ENCODE data around the gene DDN.

DDN gene

DNA sequence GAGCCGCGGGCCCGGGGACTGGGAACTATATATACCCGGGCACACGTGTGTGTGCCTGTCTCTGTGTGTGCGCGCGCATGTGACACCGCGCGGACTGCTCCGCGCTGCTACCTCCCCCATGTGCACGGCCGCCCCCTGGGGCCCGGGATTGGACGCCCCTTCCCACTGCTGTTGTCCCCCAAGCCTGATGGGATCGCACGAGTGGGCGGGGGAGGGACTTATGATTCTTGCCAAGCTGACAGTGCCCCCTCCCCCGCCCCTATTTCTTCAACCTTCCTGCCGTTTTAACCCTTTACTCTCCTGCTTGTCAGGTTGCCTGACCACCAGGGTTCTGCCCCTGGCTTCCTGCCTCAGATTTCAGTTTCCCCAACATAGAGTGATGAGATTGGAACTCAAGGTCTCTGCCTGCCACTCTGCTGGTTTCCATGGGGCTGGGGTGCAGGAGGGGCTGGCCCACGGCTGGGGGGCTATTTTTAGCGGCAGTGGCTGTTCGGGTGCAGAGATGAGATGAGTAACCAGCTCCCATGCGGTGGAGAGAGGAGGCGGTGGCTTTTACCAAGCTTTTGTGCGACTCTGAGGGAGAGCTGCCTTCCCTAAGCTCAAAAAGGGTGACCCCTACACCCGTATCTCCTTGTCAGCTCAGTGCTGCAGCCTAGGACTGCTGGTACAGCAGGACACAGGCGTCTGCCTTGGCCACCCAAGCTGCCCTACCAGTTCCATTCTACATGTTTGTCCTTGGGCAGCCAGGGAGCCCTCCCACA lies at the start of gene DDN:
DDN (minus strand) TSS at position 5 of the 761 bp plus-strand sequence. CDS start 88 bp downstream, outside the sequence.
- peak; percentile 49 to 80 for DNase-seq

DNA sequence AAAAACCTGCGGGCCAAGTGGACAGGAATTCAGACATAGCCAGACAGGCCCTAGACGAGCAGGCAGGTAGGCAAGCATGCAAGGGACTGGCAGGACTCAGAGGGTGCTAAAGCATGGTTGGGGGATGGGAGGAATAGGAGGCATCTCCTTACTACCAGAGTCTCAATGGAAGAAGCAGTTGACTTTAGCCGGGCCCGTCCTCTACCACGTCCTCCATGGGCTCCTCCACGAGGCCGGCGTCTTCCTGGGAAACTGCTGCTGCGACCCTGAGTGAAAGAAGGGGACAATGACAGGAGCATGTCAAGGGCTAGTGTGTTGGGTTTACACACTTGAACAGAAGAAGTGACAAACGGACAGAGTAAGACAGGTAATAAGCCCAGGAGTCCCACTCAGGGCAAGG lies 49.8 kb upstream of the DDN start:
- no peak for DNase-seq

DNA sequence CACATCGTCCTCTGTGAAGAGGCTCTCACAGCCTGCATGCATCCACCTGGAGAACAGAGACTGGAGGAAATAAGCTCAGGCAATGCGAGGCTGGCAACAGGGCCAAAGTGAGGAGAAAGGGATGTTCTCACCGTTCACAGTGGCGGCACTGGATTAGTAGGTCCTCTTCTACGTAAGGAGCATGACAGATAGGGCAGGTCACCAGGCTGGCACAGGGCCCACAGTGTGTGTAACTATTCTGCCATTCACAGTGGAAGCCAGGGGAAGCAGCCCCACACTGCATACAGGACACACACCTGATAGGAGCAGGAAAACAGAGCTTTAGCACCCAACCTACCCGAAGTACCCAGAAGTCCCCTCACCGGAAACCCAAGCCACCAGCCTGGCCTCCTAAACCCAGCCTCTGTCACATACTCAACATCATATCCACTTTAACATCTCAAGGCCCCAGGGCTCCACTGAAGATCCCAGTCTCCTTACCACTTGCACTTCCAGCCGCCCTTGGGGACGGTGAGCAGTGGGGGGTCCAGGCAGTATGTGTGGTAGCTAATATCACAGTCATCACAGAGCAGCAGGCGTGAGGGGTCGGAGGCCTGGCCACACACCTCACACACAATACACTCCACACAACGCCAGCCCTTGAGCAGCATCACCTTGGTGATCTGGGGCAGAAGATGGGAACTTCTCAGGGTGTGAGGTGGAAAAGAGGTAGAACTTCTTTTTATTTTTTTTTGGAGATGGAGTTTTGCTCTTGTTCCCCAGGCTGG lies 47.1 kb upstream of the DDN start:
- DNase-seq = no peak

DNA sequence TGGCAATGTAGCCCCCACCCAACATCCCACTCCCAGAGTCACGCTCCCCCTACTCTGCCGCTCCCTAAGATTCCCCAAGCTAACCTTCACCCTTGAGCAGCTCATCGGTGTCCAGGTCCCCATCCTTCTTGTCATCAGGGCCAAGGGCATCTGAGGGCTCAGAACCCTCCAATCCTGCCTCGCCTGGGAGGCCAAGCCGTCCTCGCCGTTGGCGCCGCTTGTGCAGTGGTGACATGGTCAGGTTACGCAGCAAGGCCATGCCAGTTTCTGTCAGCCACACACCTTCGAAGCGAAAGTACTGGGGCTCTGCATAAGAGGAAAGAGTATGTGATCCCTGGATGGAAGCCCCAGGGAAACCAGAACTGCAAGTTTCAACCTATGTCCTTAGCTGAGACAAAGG lies 45.5 kb upstream of the DDN start:
- DNase-seq = no peak

DNA sequence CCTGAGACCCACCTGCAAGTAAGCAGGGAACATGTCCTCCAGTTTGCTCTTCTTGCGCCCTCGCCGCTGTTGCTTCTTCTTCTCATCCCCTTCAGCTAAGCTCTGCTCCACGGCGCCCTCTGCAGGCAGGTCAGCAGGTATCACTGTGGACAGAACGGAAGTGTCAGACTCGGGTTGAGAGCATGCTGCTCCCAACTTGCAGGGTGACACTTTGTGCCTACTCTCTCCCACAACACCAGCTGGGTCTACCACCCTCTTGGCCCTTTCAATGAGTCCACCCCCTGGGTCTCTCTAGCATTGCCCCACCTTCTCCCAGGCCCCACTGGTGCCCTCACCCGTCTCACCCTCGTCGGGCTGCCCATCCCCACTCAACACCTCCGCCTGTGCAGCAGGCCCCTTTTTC lies 44.7 kb upstream of the DDN start:
- DNase-seq = peak; percentile 1 to 17

DNA sequence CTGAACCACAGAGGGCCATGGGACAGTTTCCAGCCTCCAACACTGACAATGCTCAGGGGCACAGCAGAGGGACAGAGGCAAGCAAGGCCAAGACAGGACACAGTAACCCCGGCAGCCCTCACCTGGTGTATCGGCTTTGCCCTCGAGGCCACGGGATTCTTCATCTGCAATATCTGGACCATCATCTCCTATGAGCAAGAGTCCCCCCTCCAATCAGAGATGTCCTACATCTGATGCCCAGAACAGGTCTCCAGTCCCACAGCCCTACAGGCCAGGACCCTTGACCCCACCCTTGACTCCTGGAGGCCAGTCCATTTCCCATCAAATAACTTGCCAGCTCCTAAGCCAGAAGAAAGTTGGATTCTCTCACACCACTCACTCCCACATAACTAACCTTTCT lies 44.1 kb upstream of the DDN start:
- no peak for DNase-seq

DNA sequence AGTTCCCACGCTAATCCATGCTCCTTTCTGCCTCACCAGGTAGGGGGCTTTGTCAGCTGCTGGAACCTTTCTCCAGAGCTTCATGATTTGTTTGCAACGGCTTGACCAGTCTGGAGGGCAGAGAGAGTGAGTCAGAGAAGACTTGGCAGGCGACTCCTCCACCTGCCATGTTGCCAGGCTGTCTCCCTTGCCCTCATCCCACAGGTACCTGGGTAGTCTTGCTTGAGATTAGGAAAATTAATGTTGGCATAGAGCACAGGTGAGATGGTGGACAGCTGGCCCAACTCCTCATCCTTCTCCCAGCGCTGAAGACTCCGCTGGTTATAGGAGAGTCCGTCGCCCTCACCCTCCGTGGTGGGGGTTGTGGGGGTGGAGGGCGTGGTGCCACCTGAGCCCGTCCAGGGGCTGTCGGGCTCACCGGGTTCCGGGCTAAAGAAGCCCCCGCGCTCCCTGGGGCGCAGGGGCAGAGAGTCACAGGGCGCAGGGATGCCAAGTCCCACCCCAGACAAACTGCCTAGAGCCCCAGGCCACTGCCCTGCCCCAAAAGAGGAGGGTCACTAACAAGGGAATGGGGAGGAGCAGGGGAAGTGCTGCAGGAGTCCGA lies 42.8 kb upstream of the DDN start:
- no peak for DNase-seq

DNA sequence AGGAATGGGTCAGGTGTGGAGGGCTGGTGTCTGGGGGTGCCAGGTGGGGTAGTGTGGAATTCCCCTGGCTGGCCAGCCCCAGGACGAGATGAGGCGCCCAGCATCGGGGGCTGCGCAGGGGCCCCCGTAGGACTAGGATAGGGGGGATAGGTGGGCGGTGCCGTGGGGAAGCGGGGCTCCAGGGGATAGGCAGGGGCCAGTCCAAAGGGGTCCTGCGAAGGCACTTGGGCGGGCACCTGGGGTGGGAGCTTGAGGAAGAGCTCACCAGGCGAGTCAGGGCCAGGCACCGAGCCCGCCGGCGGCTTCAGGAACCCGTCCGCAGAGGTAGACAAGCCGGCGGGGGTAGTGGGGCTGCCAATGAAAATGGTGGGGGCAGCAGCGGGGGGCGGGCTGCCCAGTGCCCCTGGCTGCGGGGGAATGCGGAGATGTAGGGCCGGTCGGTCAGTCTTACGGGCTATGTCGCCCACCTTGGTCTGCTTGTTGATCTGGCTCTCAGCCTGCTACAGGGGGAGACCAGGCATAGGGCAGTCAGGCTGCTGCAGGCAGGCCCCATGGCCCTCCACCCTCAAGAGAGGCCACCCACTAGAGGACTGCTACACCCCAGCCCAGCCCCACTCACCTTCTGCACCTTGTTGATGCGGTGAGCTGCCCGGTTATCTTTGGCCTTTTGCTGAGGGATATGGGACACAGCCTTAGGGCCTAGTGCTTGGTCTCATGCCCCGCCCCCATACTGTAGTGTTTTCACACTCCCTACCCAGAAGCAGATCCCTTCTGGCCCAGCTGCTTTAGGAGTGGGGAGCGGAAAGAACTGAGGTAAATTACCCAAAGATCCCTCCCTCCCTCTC lies 42.1 kb upstream of the DDN start:
- no peak for DNase-seq

DNA sequence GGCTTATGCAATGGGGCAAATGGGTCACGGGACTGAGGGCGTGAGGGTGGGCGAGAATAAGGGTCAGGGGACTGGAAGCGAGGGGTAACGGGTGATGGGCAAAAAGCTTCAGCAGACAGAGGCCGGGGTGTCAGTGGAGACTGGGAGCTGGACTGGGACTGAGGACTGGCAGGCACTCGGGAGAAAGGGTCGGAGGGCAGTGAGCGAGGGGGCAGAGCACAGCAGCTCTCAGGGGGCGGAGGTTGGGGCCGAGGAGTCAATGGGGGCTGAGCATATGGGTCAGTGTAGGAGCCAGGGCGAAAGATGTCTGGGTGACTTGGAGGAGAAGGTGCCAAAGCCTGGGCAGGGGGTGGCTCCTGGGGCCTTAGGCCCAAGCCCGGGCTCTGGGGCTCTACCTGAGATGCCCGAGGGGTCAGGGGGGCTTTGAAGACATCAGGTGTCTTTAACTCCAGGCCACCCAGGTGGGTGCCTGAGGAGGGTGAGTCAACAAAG lies 41.2 kb upstream of the DDN start:
- DNase-seq = no peak

DNA sequence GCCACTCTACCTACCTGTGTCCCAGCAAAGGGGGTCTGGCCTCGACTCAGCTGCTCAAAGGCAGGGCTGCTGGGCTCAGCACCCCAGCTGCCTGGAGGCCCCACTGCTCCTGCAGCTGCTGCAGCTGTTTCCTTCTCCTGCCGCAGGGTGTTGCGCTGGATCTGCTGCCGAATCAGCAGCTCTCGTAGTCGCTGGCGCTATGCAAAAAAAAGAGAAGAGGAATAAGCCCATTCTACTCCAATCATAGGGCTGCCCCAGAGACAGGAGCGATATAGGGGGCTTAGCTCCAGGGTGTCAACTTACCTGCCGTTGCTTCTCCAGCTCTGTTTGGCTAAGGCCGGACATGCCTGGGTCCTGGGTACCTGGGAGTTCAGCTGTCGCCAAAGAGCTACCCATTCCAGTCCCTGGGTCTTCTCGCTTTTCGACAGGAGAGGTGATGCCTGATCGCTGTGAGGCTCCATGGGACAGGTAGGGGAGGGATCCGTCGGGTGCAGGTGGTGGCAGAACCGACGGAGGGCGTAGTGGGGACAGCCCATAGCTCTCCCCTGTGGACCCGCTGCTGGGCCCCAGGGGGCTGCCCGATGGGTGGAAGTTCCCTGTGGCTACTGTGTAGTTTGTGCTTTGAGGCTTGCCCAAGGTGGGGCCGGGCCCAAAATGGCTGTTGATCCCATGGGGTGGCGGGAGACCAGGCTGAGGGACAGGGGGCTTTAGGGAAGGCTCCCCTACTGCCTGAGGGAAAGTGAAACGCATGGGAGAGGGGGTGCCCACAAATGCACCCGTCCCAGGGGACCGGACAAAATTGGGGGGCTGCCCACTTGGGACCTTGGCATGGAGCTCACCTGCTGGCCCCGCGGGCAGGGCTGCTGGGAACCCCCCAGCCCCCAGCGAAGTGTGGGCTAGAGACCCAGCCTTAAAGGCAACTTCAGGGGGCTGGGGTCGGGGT lies 40.5 kb upstream of the DDN start:
- no peak for DNase-seq

DNA sequence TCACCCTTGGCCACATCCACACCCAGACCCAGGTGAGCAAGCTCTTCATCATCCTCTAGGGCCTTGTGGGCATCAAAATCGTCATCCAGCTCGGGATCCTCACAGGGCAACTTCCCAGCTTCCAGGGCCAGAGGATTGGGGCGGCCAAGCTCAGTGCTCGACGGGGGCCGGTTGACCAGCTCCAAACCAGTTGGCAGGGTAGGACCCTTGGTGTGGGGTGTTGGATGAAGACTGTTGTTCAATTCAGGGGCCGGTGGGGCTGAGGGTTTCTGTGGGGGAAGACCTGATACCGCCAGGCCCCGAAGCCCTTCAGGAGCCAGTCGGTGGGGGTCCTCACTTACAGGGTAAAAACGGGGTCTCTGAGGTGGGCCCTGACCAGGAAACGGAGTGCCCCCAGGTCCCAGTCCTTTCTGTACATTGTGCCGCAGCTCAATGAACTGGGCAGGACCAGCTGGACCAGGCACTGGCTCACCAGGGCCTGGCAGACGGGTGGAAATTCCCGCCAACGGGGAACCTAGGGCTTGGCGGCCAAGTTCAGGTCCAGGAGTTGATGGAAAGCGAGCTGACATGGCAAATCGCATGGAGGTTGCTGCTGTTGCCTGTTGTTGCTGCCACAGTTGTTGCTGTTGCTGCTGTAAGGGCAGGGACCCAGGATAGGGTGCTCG lies 39.2 kb upstream of the DDN start:
- DNase-seq = no peak

DNA sequence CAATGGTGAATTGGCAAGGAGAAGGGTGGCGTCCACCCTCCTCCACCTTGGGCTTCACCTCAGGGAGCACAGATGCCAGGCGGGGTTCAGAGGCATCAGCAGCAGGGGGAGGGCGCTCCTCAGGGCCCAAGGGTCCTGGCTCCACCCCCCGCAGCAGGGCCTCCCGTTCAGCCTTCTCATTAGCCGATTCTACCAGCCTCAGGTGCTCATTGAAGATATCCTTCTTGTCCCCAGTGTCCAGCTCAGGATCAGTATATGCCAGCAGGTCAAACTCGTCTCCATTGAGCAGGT lies 38.7 kb upstream of the DDN start:
- no peak for DNase-seq

DNA sequence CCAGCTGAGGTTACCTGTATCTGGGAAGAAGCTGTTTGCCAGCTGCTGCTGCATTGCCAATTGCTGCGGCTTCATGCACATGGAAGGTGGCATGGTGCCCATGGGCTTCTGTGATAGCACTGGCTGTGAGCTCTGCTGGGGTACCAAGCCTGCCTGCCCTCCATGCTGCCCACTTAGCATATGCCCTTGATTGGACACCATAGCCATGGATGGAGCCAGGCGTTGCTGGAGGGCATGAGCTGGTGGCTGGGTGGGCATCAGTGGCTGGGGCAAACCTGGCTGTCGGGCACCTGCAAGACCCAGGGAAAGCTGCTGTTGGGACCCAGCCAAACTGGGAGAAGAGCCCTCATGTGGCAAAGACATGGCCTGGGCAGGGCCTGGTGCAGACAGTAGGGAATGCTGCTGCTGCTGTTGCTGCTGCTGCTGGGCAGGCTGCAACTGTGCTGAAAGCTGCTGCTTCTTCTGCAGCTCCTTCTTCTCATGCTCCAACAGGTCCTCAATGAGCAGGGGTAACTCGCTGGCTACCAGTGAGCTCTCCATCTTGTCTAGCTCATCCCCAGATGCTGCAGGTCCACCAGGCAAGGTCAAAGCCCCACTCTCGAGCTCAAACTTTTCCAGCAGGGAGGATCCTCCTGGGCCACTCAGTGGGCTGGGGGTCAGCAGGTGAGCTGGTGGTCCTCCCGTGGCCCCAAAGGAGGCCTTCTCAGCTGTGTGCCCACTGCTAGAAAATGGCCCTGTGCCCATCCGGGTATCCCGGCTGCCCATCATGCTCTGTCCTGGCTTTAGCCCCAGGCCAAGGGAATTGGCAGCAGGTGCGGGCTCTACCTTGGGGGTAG lies 38.2 kb upstream of the DDN start:
- DNase-seq = no peak

DNA sequence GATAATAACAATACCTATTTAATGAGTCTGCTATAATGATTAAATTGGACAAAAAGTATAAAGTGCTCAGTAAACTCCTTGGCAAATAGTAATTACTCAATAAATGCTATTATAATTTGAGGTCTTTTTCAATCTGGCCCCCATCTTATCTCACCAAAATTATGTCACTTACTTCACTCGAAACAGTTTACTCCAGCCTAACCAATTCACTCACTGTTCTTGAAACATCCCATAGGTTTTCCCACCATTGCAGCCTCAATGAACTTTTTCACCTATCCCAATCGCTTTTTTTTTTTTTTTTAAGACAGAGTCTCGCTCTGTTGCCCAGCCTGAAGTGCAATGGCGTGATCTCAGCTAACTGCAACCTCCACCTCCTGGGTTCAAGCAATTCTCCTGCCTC lies 36.9 kb upstream of the DDN start:
- DNase-seq = no peak

DNA sequence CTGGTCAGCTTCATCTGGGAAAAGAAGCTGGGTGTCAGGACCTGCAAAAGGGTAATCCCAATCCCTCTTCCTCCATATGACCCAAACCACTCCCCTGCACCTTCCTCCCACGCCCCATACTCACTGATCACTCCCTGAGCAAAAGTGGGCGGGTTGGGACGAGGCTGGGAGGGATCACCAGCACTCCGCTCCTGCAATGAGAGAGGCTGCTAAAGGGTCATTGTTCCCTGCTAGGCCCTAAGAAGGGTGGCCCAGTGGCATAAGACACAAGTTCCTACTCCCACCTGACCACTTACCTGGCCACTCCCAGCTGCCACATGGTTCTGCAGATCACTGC lies 35.1 kb upstream of the DDN start:
- no peak for DNase-seq

DNA sequence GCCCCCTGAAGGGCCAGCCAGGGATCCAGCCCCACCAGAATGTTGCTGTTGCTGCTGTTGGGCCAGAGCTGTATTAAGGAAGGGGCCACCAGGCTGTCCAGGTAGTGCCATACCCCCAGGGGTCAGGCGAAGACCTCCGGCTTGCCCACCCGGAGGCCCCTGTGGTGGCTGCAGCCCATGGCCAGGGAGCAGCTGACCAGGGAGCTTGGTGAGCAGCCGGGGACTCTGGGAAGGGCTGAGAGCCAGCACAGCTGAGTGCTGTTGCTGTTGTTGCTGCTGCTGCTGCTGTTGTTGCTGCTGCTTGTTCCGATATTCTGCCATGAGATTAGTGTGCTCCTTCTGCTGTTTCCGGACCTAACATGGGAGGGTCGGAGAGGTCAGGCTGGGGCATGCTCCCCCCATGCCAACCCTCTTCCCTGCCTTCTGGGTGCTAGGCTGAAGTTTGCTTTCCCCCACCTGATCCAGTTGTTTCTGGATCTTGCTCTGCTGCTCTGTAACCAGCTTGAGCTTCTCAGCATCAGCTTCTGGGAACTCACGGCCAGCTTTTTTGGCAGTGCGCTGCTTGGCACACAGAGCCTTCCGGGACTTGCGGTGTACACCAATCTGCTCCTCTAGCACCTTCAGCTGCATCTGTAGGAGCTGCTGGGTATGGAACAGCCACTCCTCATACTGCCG lies 34.6 kb upstream of the DDN start:
- DNase-seq = no peak

DNA sequence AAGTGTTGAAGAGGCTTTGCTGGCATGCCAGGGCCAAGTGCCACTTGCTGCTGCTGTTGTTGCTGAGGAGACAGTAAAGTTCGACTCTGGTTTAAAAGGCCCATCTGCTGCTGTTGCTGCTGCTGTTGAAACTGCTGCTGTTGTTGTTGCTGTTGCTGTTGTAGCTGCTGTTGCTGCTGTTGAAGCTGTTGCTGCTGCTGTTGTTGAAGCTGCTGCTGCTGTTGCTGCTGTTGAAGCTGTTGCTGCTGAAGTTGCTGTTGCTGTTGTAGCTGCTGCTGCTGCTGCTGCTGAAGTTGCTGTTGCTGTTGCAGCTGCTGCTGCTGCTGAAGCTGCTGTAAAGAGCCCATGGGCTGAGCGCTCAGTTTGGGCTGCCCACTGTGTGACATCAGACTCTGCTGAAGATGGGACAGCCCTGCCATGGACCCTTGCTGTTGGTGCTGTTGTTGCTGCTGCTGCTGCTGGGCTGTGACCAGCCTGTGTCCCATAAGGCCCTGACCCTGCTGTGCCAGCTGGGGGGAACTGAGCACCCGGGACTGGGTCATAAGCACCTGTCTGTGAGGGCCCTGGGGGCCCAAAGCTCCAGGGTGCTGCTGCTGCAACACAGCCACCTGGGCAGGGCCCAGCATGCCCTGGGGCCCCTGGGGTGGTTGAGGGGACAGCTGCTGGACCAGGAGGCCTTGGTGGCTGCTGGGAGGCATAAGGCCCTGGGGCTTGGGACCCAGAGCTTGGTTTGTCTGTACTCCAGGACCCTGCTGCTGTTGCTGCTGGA lies 33.7 kb upstream of the DDN start:
- no peak for DNase-seq

DNA sequence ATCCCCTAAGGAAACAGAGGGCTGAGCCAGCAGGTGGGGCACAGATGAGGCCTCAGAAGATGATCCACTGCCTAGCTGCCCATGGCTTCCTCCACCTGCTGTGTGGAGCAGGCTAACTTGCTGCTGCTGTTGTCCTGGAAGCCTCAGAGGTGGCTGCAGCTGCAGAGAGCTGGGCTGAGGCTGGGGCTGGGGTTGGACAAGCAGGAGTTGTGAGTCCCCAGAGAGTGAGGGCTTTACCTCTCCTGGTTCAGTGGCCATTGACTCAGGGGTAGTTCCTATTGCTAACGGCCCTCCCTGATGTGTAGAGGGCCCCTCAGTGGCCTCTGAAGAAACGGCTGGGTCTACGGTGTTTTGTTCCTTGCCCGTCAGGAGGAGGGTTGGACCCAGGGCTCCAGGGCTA lies 33.1 kb upstream of the DDN start:
- no peak for DNase-seq

DNA sequence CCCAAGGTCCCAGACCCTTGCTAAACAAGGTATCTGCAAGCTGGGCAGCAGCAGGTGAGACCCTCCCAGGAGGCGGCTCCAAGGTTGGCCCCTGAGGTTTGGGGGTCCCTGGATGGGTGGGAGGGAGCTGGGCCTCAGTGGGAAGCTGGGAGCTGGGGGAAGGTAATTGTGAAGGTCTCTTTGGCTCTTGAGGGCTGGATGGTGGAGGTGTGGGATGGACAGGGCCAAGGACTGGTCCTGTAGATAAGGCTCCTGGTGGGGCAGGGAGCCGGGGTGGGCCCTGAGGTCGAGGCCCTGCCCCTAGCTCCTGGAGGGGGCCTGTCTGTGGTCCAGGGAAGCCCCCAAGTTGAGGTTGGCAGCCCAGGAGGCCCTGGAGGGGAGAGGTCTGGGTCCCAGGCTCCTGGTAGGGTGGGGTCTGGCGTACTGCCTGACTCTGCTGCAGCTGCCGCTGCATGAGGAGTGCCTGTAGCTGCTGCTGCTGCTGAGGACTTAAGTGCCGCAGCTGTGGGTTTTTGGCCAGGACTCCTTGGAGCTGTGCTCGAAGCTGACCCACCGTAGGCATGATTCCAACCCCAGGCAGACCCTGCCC lies 32.5 kb upstream of the DDN start:
- DNase-seq = no peak
